Umbilical cord (tissue), 2 donors: ENCODE results near the gene PAQR8. TPM values are rescaled to one million over a fixed set of nuclear protein-coding genes. Genes with fewer than 3 reads are reported as not detected.
A peak's percentile ranks its signal among the peaks of the same experiment; 100 is the strongest.
"Not testable (repeated sequence)": the region's sequence is repeated elsewhere in the genome, so short reads cannot be mapped to it uniquely, and the experiment has no call there.

Experiments used
- DNase-seq: peaks from one replicate; pipeline ENCODE4 v3.0.0-alpha.2; 2015; ENCODE audit warnings: low spot score
- total RNA-seq: library from RNA; depleted of rRNA; stranded (reverse); fragments of >200 nt; gene quantifications from one replicate; pipeline ENCODE4 v1.2.3, GENCODE V29; 2014; ENCODE audit warnings: low replicate concordance; ENCODE audit not compliant: insufficient read depth

The PAQR8 gene
- total RNA-seq, 1 donor from 2014 or later = 12.8 TPM

GRCh38 chr6:52376763-52377162, 14.8 kb downstream of the PAQR8 start:
- peak; percentile 20 for DNase-seq

- DNase-seq = no peak
Measured at GRCh38 chr6:52377538-52378221, 15.7 kb downstream of the PAQR8 start.

- no peak for DNase-seq
Measured at GRCh38 chr6:52381249-52381648, 19.3 kb downstream of the PAQR8 start.

GRCh38 chr6:52384145-52384766, 22.3 kb downstream of the PAQR8 start:
- no peak for DNase-seq

GRCh38 chr6:52385074-52385473, 23.1 kb downstream of the PAQR8 start:
- DNase-seq = no peak

- not testable (repeated sequence) for DNase-seq
Measured at GRCh38 chr6:52388119-52388518, 26.2 kb downstream of the PAQR8 start.

- DNase-seq = no peak
Measured at GRCh38 chr6:52388790-52389189, 26.8 kb downstream of the PAQR8 start.

- DNase-seq = no peak
Measured at GRCh38 chr6:52389264-52389625, 27.3 kb downstream of the PAQR8 start.

- peak; percentile 30 for DNase-seq
Measured at GRCh38 chr6:52389626-52390360, 27.8 kb downstream of the PAQR8 start.

- no peak for DNase-seq
Measured at GRCh38 chr6:52390361-52390727, 28.4 kb downstream of the PAQR8 start.

GRCh38 chr6:52391599-52391998, 29.6 kb downstream of the PAQR8 start:
- DNase-seq = no peak

- no peak for DNase-seq
Measured at GRCh38 chr6:52392944-52393343, 31.0 kb downstream of the PAQR8 start.

GRCh38 chr6:52393780-52394179, 31.8 kb downstream of the PAQR8 start:
- DNase-seq = no peak

- no peak for DNase-seq
Measured at GRCh38 chr6:52394251-52394666, 32.3 kb downstream of the PAQR8 start.

GRCh38 chr6:52395969-52396368, 34.0 kb downstream of the PAQR8 start:
- no peak for DNase-seq

GRCh38 chr6:52399511-52400312, 37.8 kb downstream of the PAQR8 start:
- peak; percentile 60 for DNase-seq

GRCh38 chr6:52400313-52401041, 38.5 kb downstream of the PAQR8 start:
- DNase-seq = no peak

GRCh38 chr6:52403086-52403485, 41.1 kb downstream of the PAQR8 start:
- no peak for DNase-seq

GRCh38 chr6:52403627-52404026, 41.7 kb downstream of the PAQR8 start:
- DNase-seq = no peak

GRCh38 chr6:52405243-52405642, 43.3 kb downstream of the PAQR8 start:
- DNase-seq = no peak

- DNase-seq = no peak
Measured at GRCh38 chr6:52407467-52407866, 45.5 kb downstream of the PAQR8 start.
